ENCODE results near the gene HSPA12A. TPM values are rescaled to one million over a fixed set of nuclear protein-coding genes. Genes with fewer than 3 reads are reported as not detected.

HSPA12A gene
- total RNA-seq, 4 donors from 2014 or later: 6.4 to 9.9 (median 9.5) TPM

DNA sequence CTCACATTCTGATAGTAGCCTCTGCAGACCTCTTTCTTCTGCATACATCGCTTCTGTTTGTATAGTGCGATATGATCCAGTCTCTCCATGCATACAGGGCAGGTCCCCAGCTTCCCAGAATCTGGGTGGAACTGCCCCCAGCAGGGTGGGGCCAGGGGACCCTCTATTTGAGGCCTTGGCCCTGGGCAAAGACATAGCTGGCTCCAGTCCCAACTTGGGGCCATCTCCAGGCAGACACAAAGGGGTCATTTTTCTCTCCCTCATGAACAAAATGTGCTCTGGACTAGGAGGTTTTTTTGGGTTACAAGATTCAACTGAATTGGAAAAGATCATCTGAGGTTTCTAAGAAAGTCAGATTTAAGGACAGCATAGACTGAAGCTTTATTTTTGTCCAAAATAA lies 21.1 kb upstream of the HSPA12A start:
- H3K4me3 ChIP-seq (ENCODE audit: low read depth, poor library complexity, severe bottlenecking): no peak overlapping the region
- no peak for DNase-seq (ENCODE audit: low spot score in 2 of 2)
- intact Hi-C loops (cut with DNase I; ENCODE audit: low total_unique reads): no loop called here
- TF ChIP-seq, protein P1, sequence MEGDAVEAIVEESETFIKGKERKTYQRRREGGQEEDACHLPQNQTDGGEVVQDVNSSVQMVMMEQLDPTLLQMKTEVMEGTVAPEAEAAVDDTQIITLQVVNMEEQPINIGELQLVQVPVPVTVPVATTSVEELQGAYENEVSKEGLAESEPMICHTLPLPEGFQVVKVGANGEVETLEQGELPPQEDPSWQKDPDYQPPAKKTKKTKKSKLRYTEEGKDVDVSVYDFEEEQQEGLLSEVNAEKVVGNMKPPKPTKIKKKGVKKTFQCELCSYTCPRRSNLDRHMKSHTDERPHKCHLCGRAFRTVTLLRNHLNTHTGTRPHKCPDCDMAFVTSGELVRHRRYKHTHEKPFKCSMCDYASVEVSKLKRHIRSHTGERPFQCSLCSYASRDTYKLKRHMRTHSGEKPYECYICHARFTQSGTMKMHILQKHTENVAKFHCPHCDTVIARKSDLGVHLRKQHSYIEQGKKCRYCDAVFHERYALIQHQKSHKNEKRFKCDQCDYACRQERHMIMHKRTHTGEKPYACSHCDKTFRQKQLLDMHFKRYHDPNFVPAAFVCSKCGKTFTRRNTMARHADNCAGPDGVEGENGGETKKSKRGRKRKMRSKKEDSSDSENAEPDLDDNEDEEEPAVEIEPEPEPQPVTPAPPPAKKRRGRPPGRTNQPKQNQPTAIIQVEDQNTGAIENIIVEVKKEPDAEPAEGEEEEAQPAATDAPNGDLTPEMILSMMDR (IDR thresholded peaks at IDR 0.05): no peak
- TF ChIP-seq POLR2A (IDR thresholded peaks at IDR 0.05): no peak
- WGBS, 2 donors: 92 to 94% methylated on average over 2 of the region's 2 CpGs

DNA sequence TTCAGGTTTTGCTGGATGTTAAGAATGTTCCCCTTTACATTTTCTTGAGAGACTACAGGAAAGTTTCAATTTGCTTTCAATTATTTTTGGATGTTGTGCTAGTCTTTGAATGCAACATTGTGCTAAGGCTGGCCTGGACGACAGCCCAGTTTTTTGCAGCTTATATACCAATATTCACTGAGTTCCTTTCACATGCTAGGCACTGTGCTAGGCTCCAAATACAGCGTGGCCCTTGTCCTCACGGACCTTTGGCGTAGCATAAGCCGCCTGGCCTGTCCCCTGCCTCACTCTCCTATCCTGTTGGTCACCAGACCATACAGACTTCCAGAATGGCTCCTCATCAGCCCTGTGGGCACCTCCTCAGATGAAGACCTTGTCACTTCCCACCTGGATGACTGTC lies 19.5 kb upstream of the HSPA12A start:
- no peak overlapping the region for H3K4me3 ChIP-seq (ENCODE audit: low read depth, poor library complexity, severe bottlenecking)
- WGBS, 2 donors: 75 to 82% methylated on average over 5 of the region's 5 CpGs
- no peak for TF ChIP-seq POLR2A (IDR thresholded peaks at IDR 0.05)
- TF ChIP-seq, protein P1 (IDR thresholded peaks at IDR 0.05): no peak
- intact Hi-C loops (cut with DNase I; ENCODE audit: low total_unique reads): no loop called here
- no peak for DNase-seq (ENCODE audit: low spot score in 2 of 2)

DNA sequence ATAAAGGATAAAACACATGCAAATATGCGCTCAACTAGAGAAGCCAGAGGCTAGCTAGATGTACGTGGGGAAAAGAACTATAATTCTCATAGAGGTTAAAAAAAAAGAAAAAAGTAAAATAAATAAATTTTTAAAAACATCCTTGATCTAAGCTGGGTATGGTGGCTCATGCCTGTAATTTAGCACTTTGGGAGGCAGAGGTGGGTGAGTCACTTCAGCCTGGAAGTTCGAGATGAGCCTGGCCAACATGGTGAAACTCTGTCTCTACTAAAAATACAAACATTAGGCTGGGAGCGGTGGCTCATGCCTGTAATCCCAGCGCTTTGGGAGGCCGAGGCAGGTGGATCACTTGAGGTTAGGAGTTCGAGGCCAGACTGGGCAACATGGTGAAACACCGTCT lies 18.6 kb upstream of the HSPA12A start:
- no peak overlapping the region for H3K4me3 ChIP-seq (ENCODE audit: low read depth, poor library complexity, severe bottlenecking)
- intact Hi-C loops (cut with DNase I; ENCODE audit: low total_unique reads): no loop called here
- DNase-seq (ENCODE audit: low spot score in 2 of 2): no peak
- TF ChIP-seq, protein P1 (IDR thresholded peaks at IDR 0.05): no peak
- no peak for TF ChIP-seq POLR2A (IDR thresholded peaks at IDR 0.05)
- WGBS, 2 donors: 77% methylated on average over 8 of the region's 8 CpGs

DNA sequence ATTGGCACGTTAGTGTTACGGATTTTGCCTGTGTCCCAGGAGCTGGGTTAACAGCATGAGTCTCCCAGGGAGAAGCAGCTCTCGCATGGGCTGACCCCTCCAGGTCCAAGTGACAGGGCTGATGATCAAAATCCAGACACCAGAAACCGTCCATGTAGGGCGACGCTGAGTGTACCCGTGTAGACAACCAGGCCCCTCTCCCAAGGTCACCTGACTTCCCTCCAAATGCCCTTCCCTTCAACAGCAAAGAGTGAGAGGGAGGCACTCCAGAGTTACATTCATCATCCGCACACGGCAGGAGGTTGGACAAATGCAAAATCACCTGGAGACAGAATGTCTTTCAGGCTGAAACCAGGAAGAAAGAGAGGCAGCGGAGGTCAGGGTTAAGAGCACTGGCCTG lies 14.9 kb upstream of the HSPA12A start:
- intact Hi-C loops (cut with DNase I; ENCODE audit: low total_unique reads): no loop called here
- WGBS, 2 donors: 91 to 92% methylated on average over 9 to 10 of the region's 10 CpGs
- DNase-seq (ENCODE audit: low spot score in 2 of 2): no peak
- TF ChIP-seq POLR2A (IDR thresholded peaks at IDR 0.05): no peak
- TF ChIP-seq, protein P1 (IDR thresholded peaks at IDR 0.05): no peak
- H3K4me3 ChIP-seq (ENCODE audit: low read depth, poor library complexity, severe bottlenecking): no peak overlapping the region

DNA sequence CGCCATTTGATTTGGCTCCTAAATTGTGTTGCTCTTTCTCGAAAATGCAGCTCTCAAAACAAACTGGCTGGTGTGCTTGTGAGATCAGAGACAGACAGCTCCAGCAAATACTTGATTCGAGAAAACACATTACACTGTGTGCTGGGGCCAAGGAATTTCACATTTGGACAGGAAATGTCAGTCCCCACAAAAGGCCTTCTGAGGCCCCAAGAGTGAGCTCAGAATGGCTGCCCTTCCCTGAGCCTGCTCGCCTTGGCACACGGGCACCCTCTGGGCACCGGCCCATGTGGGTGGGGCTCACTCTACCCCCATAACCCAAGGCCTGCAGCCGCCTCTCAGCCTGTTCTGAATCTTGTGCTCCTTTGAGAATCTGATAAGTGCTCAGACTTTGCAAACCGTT lies 13.9 kb upstream of the HSPA12A start:
- DNase-seq (ENCODE audit: low spot score in 2 of 2): no peak
- TF ChIP-seq, protein P1 (IDR thresholded peaks at IDR 0.05): no peak
- TF ChIP-seq POLR2A (IDR thresholded peaks at IDR 0.05): no peak
- WGBS, 2 donors: 16 to 21% methylated on average over 8 of the region's 8 CpGs
- intact Hi-C loops (cut with DNase I; ENCODE audit: low total_unique reads): no loop called here
- no peak overlapping the region for H3K4me3 ChIP-seq (ENCODE audit: low read depth, poor library complexity, severe bottlenecking)

DNA sequence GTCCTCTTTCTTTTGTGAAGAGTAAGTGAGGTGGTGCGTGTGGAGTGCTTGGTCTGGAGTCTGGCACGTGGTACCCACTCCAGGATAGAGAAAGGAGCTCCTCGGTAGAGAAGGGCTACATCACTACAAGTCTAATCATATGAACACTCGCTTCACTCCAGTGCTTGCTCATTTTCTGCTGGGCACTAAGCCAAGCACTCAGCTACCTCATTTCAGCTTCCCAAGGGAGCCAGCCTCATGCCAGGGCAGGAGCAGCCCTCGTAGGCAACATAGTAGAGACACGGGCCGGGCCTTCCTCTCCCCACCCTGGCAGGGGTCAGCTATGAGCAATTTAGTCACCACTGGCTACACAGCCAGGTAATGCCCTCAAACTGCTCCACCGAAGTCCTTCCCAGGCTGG lies 11.4 kb upstream of the HSPA12A start:
- DNase-seq (ENCODE audit: low spot score in 2 of 2): no peak
- H3K4me3 ChIP-seq (ENCODE audit: low read depth, poor library complexity, severe bottlenecking): no peak overlapping the region
- 44 to 54% methylated on average over 8 of the region's 8 CpGs for WGBS, 2 donors
- TF ChIP-seq, protein P1 (IDR thresholded peaks at IDR 0.05): no peak
- no peak for TF ChIP-seq POLR2A (IDR thresholded peaks at IDR 0.05)
- intact Hi-C loops (cut with DNase I; ENCODE audit: low total_unique reads): no loop called here
